Suprapubic skin (tissue), 4 donors: ENCODE data around the gene EEF1AKMT2. TPM values are rescaled to one million over a fixed set of nuclear protein-coding genes. Genes with fewer than 3 reads are reported as not detected.
"Not testable (repeated sequence)": the region's sequence is repeated elsewhere in the genome, so short reads cannot be mapped to it uniquely, and the experiment has no call there.

Experiments used
- DNase-seq, 2 donors: peaks; one replicate each; pipeline ENCODE4 v3.0.0-alpha.2; 2019; ENCODE audit warnings: low spot score in 2 of 2
- H3K27ac ChIP-seq: fragments of 200-600 bp; sonication (generic); one replicate; pipeline ENCODE4 v1.5.1; 2019
- H3K27me3 ChIP-seq: fragments of 200-600 bp; sonication (generic); one replicate; pipeline ENCODE4 v1.5.1; 2019
- H3K36me3 ChIP-seq: fragments of 200-600 bp; sonication (generic); one replicate; pipeline ENCODE4 v1.5.1; 2019
- H3K4me1 ChIP-seq: fragments of 200-600 bp; sonication (generic); one replicate; pipeline ENCODE4 v1.5.1; 2019
- H3K4me3 ChIP-seq: fragments of 200-600 bp; sonication (generic); one replicate; pipeline ENCODE4 v1.5.1; 2019; ENCODE audit warnings: mild to moderate bottlenecking
- H3K9me3 ChIP-seq: fragments of 200-600 bp; sonication (generic); one replicate; pipeline ENCODE4 v1.5.1; 2019
- EP300 ChIP-seq: sonication (generic); formaldehyde crosslinking; IDR thresholded peaks from one replicate; pipeline ENCODE4 v1.6.1; 2017; ENCODE audit warnings: antibody characterized with exemption
- POLR2A ChIP-seq, 2 donors: fragments of 450-650 bp; IDR thresholded peaks; one replicate each; pipeline ENCODE4 v1.6.1; 2017; ENCODE audit warnings: antibody characterized with exemption in 2 of 2, mild to moderate bottlenecking in 2 of 2, moderate library complexity in 2 of 2
- POLR2AphosphoS5 ChIP-seq, 3 donors: sonication (generic); formaldehyde crosslinking; IDR thresholded peaks; one replicate each; pipeline ENCODE4 v1.6.1; 2017; ENCODE audit warnings: antibody characterized with exemption in 3 of 3
- WGBS: methylation state at CpG from one replicate; pipeline ENCODE4 v1.1.5; 2018; 5-methylcytosine and 5-hydroxymethylcytosine counted together
- total RNA-seq, 4 donors: library from RNA; depleted of rRNA; stranded (reverse); fragments of >200 nt; gene quantifications; one replicate each; pipeline ENCODE4 v1.1.0, GENCODE V29; 2016
- TF ChIP-seq, protein P1 (sequence below), 2 donors: fragments of 200-600 bp in 1 of 2; fragments of 450-650 bp in 1 of 2; sonication (generic) in 1 of 2; IDR thresholded peaks; one replicate each; pipeline ENCODE4 v1.5.1; 2016 to 2019; ENCODE audit warnings: antibody characterized with exemption in 2 of 2, mild to moderate bottlenecking in 1 of 2, moderate library complexity in 1 of 2

The EEF1AKMT2 gene
- total RNA-seq, 4 donors from 2014 or later: 11.4 to 23.8 (median 15.3) TPM

DNA sequence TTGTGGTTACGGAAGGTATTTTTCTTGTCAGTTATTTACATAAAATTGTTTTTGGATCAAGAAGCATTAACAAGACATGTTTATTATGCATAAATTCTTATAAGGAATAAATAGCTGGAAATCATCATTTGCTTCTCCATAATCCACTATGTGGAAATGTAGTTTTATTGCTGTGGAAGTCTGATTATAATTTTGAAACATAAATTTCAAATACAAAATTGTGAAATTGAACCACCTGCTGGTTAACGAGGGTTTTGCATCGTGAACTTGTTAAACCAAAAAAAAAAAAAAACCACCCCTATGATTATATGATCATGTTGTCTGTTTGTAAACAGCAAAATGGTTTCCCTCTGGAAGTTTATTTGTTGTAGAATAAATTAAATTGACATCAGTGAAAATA is 35.8 kb upstream of the EEF1AKMT2 start:
- Histone ChIP-seq H3K9me3 (no peaks in the 10 kb centered on the region), H3K36me3 (peaks cover 57% of the 10 kb centered on the region), H3K27me3 (no peaks in the 10 kb centered on the region), H3K4me3 (no peak overlapping the region), H3K27ac (no peak overlapping the region), H3K4me1 (no peaks in the 10 kb centered on the region)
- 38% methylated on average over 3 of the region's 3 CpGs for WGBS
- DNase-seq: no peak
- TF ChIP-seq EP300 (no peak), POLR2A (IDR thresholded peaks at IDR 0.05) (no peak)
- TF ChIP-seq, protein P1, sequence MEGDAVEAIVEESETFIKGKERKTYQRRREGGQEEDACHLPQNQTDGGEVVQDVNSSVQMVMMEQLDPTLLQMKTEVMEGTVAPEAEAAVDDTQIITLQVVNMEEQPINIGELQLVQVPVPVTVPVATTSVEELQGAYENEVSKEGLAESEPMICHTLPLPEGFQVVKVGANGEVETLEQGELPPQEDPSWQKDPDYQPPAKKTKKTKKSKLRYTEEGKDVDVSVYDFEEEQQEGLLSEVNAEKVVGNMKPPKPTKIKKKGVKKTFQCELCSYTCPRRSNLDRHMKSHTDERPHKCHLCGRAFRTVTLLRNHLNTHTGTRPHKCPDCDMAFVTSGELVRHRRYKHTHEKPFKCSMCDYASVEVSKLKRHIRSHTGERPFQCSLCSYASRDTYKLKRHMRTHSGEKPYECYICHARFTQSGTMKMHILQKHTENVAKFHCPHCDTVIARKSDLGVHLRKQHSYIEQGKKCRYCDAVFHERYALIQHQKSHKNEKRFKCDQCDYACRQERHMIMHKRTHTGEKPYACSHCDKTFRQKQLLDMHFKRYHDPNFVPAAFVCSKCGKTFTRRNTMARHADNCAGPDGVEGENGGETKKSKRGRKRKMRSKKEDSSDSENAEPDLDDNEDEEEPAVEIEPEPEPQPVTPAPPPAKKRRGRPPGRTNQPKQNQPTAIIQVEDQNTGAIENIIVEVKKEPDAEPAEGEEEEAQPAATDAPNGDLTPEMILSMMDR (IDR thresholded peaks at IDR 0.05): peak; percentile 14 to 47

DNA sequence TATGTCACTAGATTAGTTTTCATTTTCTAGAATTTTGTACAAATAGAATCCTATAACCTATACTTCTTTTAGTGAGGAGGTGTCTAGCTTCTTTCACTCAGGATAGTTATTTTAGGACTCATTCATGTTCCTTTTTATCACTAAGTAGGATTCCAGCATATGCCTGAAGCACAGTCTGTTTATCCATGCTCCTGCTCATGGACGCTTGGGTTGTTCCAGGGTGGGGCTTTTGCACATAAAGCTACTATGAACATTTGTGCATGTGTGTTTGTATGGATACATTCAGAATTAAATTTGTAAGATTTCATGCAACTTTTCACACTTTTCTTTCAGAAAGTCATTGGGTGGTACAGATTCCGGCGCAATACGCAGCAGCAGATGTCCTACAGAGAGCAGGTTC is 34.6 kb upstream of the EEF1AKMT2 start:
- DNase-seq: no peak
- TF ChIP-seq POLR2A (IDR thresholded peaks at IDR 0.05) (no peak), EP300 (no peak), POLR2AphosphoS5 (IDR thresholded peaks at IDR 0.05) (no peak)
- TF ChIP-seq, protein P1 (IDR thresholded peaks at IDR 0.05): no peak
- Histone ChIP-seq H3K27me3 (no peaks in the 10 kb centered on the region), H3K36me3 (peaks cover 53% of the 10 kb centered on the region), H3K4me3 (no peak overlapping the region), H3K9me3 (no peaks in the 10 kb centered on the region), H3K27ac (no peak overlapping the region), H3K4me1 (no peaks in the 10 kb centered on the region)
- 98% methylated on average over 4 of the region's 4 CpGs for WGBS

DNA sequence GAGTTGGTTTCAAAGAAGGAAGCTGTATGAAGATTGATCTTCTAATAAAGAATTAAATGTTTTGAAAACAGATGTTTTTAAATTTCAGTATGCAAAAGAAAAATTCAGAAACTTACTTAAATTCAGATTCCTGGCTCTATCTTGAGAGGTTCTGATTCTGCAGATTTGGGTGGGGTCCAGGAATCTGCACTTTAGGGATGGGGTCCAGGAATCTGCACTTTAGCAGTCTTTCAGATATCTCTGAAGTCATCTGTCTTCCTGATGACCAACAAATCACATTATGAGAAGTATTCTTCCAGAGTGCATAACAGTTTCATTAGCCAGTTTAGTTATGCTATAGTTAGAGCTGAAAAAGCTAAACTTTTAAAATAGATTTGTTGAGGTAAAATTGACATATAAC is 34.0 kb upstream of the EEF1AKMT2 start:
- TF ChIP-seq POLR2A (IDR thresholded peaks at IDR 0.05) (no peak), POLR2AphosphoS5 (IDR thresholded peaks at IDR 0.05) (no peak), EP300 (no peak)
- TF ChIP-seq, protein P1 (IDR thresholded peaks at IDR 0.05): no peak
- peaks cover 56% of the 10 kb centered on the region for H3K36me3 ChIP-seq
- H3K9me3 ChIP-seq: no peaks in the 10 kb centered on the region
- H3K4me1 ChIP-seq: no peaks in the 10 kb centered on the region
- H3K27ac ChIP-seq: no peak overlapping the region
- no peak for DNase-seq
- H3K27me3 ChIP-seq: no peaks in the 10 kb centered on the region
- no peak overlapping the region for H3K4me3 ChIP-seq

DNA sequence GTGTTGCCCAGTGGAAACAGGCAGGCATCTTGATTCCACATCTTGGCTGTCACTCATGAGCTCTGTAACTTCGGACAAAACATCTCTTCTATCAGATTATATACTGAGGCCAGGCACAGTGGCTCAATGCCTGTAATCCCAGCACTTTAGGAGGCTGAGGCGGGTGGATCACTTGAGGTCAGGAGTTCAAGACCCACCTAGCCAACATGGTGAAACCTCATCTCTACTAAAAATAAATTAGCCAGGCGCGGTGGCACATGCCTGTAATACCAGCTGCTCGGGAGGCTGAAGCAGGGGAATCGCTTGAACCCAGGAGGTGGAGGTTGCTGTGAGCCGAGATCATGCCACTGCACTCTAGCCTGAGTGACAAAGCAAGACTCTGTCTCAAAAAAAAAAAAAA is 33.2 kb upstream of the EEF1AKMT2 start:
- H3K4me3 ChIP-seq, H3K27ac ChIP-seq, DNase-seq, H3K4me1 ChIP-seq, H3K27me3 ChIP-seq, H3K9me3 ChIP-seq: not testable (repeated sequence)
- WGBS: 94% methylated on average over 7 of the region's 7 CpGs
- peaks cover 52% of the 10 kb centered on the region for H3K36me3 ChIP-seq

DNA sequence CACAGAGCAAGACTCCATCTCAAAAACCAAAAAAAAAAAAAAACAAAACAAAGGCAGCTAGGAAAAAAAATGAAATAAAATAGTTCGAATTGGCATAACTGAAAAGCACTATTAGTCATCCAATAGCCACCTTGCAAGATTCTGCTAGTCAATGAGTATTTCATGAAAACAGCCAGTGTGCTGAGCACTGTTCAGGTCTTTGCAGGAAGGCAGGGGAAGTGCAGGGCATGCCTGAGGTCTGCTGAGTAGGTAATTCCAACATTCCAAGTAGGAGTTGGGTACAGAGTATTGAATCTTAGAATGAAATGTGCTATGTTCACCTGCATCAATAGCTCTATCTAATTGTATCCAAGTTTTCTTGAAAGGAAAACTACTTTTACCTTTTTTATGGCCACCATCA is 32.8 kb upstream of the EEF1AKMT2 start:
- no peak for TF ChIP-seq POLR2AphosphoS5 (IDR thresholded peaks at IDR 0.05)
- TF ChIP-seq EP300: no peak
- no peak for TF ChIP-seq POLR2A (IDR thresholded peaks at IDR 0.05)
- TF ChIP-seq, protein P1 (IDR thresholded peaks at IDR 0.05): no peak
- H3K27ac ChIP-seq: no peak overlapping the region
- H3K36me3 ChIP-seq: peaks cover 48% of the 10 kb centered on the region
- no peak overlapping the region for H3K4me3 ChIP-seq
- no peaks in the 10 kb centered on the region for H3K9me3 ChIP-seq
- H3K27me3 ChIP-seq: no peaks in the 10 kb centered on the region
- no peaks in the 10 kb centered on the region for H3K4me1 ChIP-seq
- WGBS: 85% methylated on average over 1 of the region's 1 CpG
- DNase-seq: no peak

DNA sequence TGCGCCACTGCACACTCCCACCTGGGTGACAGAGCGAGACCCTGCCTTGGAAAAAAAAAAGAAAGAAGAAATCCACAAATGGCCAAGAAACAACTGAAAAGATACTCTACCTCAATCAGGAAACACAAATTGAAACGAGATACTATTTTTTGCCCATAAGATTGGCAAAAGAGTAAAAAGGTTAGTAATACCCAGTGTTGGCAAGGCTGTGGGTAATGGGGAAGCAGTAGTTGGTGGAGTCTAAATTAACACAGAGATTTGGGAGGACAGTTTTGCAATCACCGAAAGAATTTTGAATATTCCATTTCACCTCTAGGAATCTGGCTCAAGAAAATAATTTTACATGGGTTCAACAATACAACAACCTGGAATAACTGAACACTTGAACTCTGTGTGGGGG is 29.8 kb upstream of the EEF1AKMT2 start:
- TF ChIP-seq EP300 (no peak), POLR2AphosphoS5 (IDR thresholded peaks at IDR 0.05) (no peak), POLR2A (IDR thresholded peaks at IDR 0.05) (no peak)
- TF ChIP-seq, protein P1 (IDR thresholded peaks at IDR 0.05): no peak
- Histone ChIP-seq H3K27ac (no peak overlapping the region), H3K4me3 (no peak overlapping the region), H3K4me1 (no peaks in the 10 kb centered on the region), H3K9me3 (no peaks in the 10 kb centered on the region), H3K27me3 (no peaks in the 10 kb centered on the region), H3K36me3 (peaks cover 44% of the 10 kb centered on the region)
- no peak for DNase-seq
- WGBS: 94% methylated on average over 4 of the region's 4 CpGs
